Measurements from ENCODE around the gene ZNF761.

DNA sequence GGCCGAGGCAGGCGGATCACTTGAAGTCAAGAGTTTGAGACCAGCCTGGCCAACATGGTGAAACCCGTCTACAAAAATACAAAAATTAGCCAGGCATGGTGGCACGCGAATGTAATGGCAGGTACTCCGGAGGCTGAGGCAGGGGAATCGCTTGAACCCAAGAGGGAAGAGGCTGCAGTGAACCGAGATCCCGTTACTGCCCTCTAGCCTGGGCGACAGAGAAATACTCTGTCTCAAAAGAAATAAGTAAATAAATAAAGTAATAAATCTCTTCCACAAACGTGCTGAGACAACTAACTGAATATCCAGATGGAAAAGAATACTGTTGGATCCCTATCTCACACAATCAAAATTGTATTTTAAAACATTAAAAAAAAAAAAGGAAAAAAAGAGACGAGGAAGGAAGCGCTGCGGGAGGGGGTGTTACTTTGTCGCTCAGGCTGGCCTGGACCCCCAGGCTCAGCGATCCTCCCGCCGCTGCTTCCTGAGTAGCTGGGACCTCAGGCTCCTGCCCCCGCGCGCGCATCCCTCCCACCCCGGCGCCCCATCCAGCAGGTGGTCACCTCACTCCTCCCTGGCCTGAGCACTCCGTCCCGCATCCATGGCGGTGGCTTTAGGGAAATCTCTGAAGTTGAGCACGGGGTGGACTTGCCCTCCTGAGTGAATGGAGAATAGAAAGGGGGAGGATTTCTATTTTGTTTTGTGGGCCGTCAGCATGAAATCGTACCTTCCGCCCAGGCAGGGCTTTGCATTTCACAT is 35.1 kb downstream of the ZNF761 start:
- TF ChIP-seq, protein P1, sequence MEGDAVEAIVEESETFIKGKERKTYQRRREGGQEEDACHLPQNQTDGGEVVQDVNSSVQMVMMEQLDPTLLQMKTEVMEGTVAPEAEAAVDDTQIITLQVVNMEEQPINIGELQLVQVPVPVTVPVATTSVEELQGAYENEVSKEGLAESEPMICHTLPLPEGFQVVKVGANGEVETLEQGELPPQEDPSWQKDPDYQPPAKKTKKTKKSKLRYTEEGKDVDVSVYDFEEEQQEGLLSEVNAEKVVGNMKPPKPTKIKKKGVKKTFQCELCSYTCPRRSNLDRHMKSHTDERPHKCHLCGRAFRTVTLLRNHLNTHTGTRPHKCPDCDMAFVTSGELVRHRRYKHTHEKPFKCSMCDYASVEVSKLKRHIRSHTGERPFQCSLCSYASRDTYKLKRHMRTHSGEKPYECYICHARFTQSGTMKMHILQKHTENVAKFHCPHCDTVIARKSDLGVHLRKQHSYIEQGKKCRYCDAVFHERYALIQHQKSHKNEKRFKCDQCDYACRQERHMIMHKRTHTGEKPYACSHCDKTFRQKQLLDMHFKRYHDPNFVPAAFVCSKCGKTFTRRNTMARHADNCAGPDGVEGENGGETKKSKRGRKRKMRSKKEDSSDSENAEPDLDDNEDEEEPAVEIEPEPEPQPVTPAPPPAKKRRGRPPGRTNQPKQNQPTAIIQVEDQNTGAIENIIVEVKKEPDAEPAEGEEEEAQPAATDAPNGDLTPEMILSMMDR (IDR thresholded peaks at IDR 0.05 in 8 of 11, conservative IDR thresholded peaks at IDR 0.05 in 3 of 11) = no peak
- TF ChIP-seq POLR2A (IDR thresholded peaks at IDR 0.05) (no peak), POLR2AphosphoS5 (IDR thresholded peaks at IDR 0.05) (no peak)

Measured in spleen (tissue), 7 donors.